Activated CD4-positive, alpha-beta memory T cell treated with anti-CD3 and anti-CD28 coated beads, Interleukin-2, amount 10 ng/mL, durations not matched to agents 7 days and 5 days (primary cell): ENCODE data around the gene KMT2B. TPM values are rescaled to one million over a fixed set of nuclear protein-coding genes. Genes with fewer than 3 reads are reported as not detected.

Experiments
- CTCF ChIA-PET: fragments of 350-600 bp; sonication (Branson Sonifier 250); formaldehyde crosslinking; loops from one replicate; lab custom pipeline; 2021; ENCODE audit warnings: antibody characterized with exemption, inconsistent platforms; lab: Charles Lee
- POLR2A ChIA-PET: fragments of 350-600 bp; sonication (Branson Sonifier 250); formaldehyde crosslinking; loops from one replicate; lab custom pipeline; 2021; ENCODE audit warnings: antibody characterized with exemption; lab: Charles Lee
- DNase-seq: peaks from one replicate; pipeline ENCODE4 v3.0.0-alpha.2; 2020
- H3K27ac Mint-ChIP-seq: one replicate; pipeline ENCODE4 v1.8.0; 2021; ENCODE audit warnings: mild to moderate bottlenecking, mixed read lengths
- H3K27me3 Mint-ChIP-seq: one replicate; pipeline ENCODE4 v1.8.0; 2021; ENCODE audit warnings: mixed read lengths
- H3K36me3 Mint-ChIP-seq: one replicate; pipeline ENCODE4 v1.8.0; 2021; ENCODE audit warnings: low read depth, mixed read lengths
- H3K4me1 Mint-ChIP-seq: one replicate; pipeline ENCODE4 v1.8.0; 2021; ENCODE audit warnings: mixed read lengths
- H3K4me3 Mint-ChIP-seq: one replicate; pipeline ENCODE4 v1.8.0; 2021; ENCODE audit warnings: mild to moderate bottlenecking, mixed read lengths
- H3K9me3 Mint-ChIP-seq: one replicate; pipeline ENCODE4 v1.8.0; 2021; ENCODE audit warnings: mixed read lengths
- total RNA-seq, 2 experiments: library from RNA; stranded (reverse); gene quantifications; one replicate each; pipeline ENCODE4 v1.2.3, GENCODE V29; 2021

KMT2B gene
- total RNA-seq, 2 experiments from 2014 or later: 57.3 to 57.5 TPM

GRCh38 chr19:35713904-35714495 is 3.8 kb upstream of the KMT2B start:
- Mint-ChIP-seq H3K4me3 (peak overlapping the region; percentile 92), H3K9me3 (no peaks in the 10 kb centered on the region), H3K36me3 (peaks cover 36% of the 10 kb centered on the region), H3K27me3 (no peaks in the 10 kb centered on the region), H3K4me1 (peaks cover 69% of the 10 kb centered on the region), H3K27ac (peak overlapping the region; percentile 99)
- CTCF ChIA-PET: interaction anchor here (1.3 to 10.3 kb wide), 5 partner anchors 12 to 34 kb away, joined by 3 to 131 read pairs (median 8); partner anchors contain the start of genes LIN37, PSENEN and U2AF1L4
- POLR2A ChIA-PET: interaction anchor here (1.0 to 6.8 kb wide), 11 partner anchors 7 to 216 kb away, joined by 3 to 160 read pairs (median 14); partner anchors contain the start of genes COX6B1, IGFLR1, LIN37 and PSENEN
- no peak for DNase-seq

- Mint-ChIP-seq H3K4me3 (peak overlapping the region; percentile 92), H3K4me1 (peaks cover 70% of the 10 kb centered on the region), H3K36me3 (peaks cover 36% of the 10 kb centered on the region), H3K27ac (peak overlapping the region; percentile 99), H3K27me3 (no peaks in the 10 kb centered on the region), H3K9me3 (no peaks in the 10 kb centered on the region)
- ChIA-PET POLR2A (interaction anchor here (0.9 to 6.8 kb wide), 7 partner anchors 11 to 165 kb away, joined by 3 to 160 read pairs (median 14); partner anchors contain the start of genes COX6B1, LIN37, PSENEN and U2AF1L4), CTCF (interaction anchor here (1.5 to 10.3 kb wide), 3 partner anchors 12 to 31 kb away, joined by 4 to 131 read pairs (median 57); partner anchors contain the start of genes PSENEN and U2AF1L4)
- peak; percentile 59 for DNase-seq
Measured at GRCh38 chr19:35714601-35715354, 3.0 kb upstream of the KMT2B start.

- ChIA-PET POLR2A (interaction anchor here (0.9 to 6.8 kb wide), 5 partner anchors 12 to 71 kb away, joined by 3 to 160 read pairs (median 46); partner anchors contain the start of genes LIN37, PSENEN, U2AF1L4 and ZBTB32), CTCF (interaction anchor here (1.0 to 10.3 kb wide), 6 partner anchors 13 to 104 kb away, joined by 3 to 131 read pairs (median 5); partner anchors contain the start of genes PSENEN and U2AF1L4)
- Mint-ChIP-seq H3K27me3 (no peaks in the 10 kb centered on the region), H3K9me3 (no peaks in the 10 kb centered on the region), H3K27ac (peak overlapping the region; percentile 99), H3K4me3 (peak overlapping the region; percentile 92), H3K36me3 (peaks cover 39% of the 10 kb centered on the region), H3K4me1 (peaks cover 69% of the 10 kb centered on the region)
- no peak for DNase-seq
Measured at GRCh38 chr19:35715355-35715809, 2.4 kb upstream of the KMT2B start.

GRCh38 chr19:35715981-35716800 is 1.6 kb upstream of the KMT2B start:
- peak; percentile 36 for DNase-seq
- peak overlapping the region; percentile 99 for H3K27ac Mint-ChIP-seq
- H3K4me1 Mint-ChIP-seq: peaks cover 61% of the 10 kb centered on the region

GRCh38 chr19:35716801-35717664 is 770 bp upstream of the KMT2B start:
- POLR2A ChIA-PET: interaction anchor here (0.9 to 6.8 kb wide), 8 partner anchors 9 to 213 kb away, joined by 3 to 160 read pairs (median 18); partner anchors contain the start of genes IGFLR1, PSENEN, U2AF1L4 and ZBTB32
- peaks cover 60% of the 10 kb centered on the region for H3K4me1 Mint-ChIP-seq
- CTCF ChIA-PET: interaction anchor here (1.2 to 10.3 kb wide), 2 partner anchors 20 to 103 kb away, joined by 4 to 131 read pairs; no protein-coding TSS in a partner anchor
- peaks cover 50% of the 10 kb centered on the region for H3K36me3 Mint-ChIP-seq
- DNase-seq: peak; percentile 97
- H3K27me3 Mint-ChIP-seq: no peaks in the 10 kb centered on the region
- H3K27ac Mint-ChIP-seq: peak overlapping the region; percentile 99
- no peaks in the 10 kb centered on the region for H3K9me3 Mint-ChIP-seq
- H3K4me3 Mint-ChIP-seq: peak overlapping the region; percentile 92

More at GRCh38 chr19:35715981-35716800, 1.6 kb upstream of the KMT2B start:
- peak overlapping the region; percentile 92 for H3K4me3 Mint-ChIP-seq
- ChIA-PET CTCF (interaction anchor here (1.0 to 10.3 kb wide), 4 partner anchors 14 to 103 kb away, joined by 3 to 131 read pairs (median 5); no protein-coding TSS in a partner anchor), POLR2A (interaction anchor here (0.9 to 6.8 kb wide), 4 partner anchors 13 to 72 kb away, joined by 3 to 160 read pairs (median 75); partner anchors contain the start of gene ZBTB32)
- H3K9me3 Mint-ChIP-seq: no peaks in the 10 kb centered on the region
- no peaks in the 10 kb centered on the region for H3K27me3 Mint-ChIP-seq
- peaks cover 42% of the 10 kb centered on the region for H3K36me3 Mint-ChIP-seq

- peak; percentile 56 for DNase-seq
- ChIA-PET POLR2A (interaction anchor here (0.9 to 5.1 kb wide), 14 partner anchors 9 to 211 kb away, joined by 3 to 45 read pairs (median 6); partner anchors contain the start of genes HAUS5, IGFLR1, LIN37 and PSENEN), CTCF (interaction anchor here (0.8 to 1.7 kb wide), 8 partner anchors 16 to 213 kb away, joined by 3 to 8 read pairs (median 4); partner anchors contain the start of genes LIN37 and PSENEN)
- H3K9me3 Mint-ChIP-seq: no peaks in the 10 kb centered on the region
- H3K27ac Mint-ChIP-seq: peak overlapping the region; percentile 92
- peak overlapping the region; percentile 95 for H3K4me3 Mint-ChIP-seq
- H3K4me1 Mint-ChIP-seq: peaks cover 46% of the 10 kb centered on the region
- no peaks in the 10 kb centered on the region for H3K27me3 Mint-ChIP-seq
- H3K36me3 Mint-ChIP-seq: peaks cover 64% of the 10 kb centered on the region
Measured at GRCh38 chr19:35718345-35719041, 690 bp downstream of the KMT2B start.

GRCh38 chr19:35719402-35720162 is 1.8 kb downstream of the KMT2B start:
- H3K36me3 Mint-ChIP-seq: peaks cover 62% of the 10 kb centered on the region
- ChIA-PET POLR2A (interaction anchor here (0.9 to 5.1 kb wide), 16 partner anchors 8 to 107 kb away, joined by 3 to 45 read pairs (median 6); partner anchors contain the start of genes HAUS5, IGFLR1, LIN37 and PSENEN), CTCF (interaction anchor here (1.1 to 1.7 kb wide), 6 partner anchors 21 to 212 kb away, joined by 3 to 8 read pairs (median 6); partner anchors contain the start of genes LIN37 and PSENEN)
- no peaks in the 10 kb centered on the region for H3K27me3 Mint-ChIP-seq
- H3K4me3 Mint-ChIP-seq: peak overlapping the region; percentile 95
- peaks cover 35% of the 10 kb centered on the region for H3K4me1 Mint-ChIP-seq
- DNase-seq: no peak
- peak overlapping the region; percentile 92 for H3K27ac Mint-ChIP-seq
- H3K9me3 Mint-ChIP-seq: no peaks in the 10 kb centered on the region

- peaks cover 62% of the 10 kb centered on the region for H3K36me3 Mint-ChIP-seq
- DNase-seq: no peak
- H3K9me3 Mint-ChIP-seq: no peaks in the 10 kb centered on the region
- POLR2A ChIA-PET: interaction anchor here (0.9 to 5.1 kb wide), 8 partner anchors 8 to 99 kb away, joined by 3 to 45 read pairs (median 4); partner anchors contain the start of genes IGFLR1, PSENEN and U2AF1L4
- H3K27ac Mint-ChIP-seq: peak overlapping the region; percentile 1
- H3K4me1 Mint-ChIP-seq: peaks cover 30% of the 10 kb centered on the region
- H3K4me3 Mint-ChIP-seq: no peak overlapping the region
- no peaks in the 10 kb centered on the region for H3K27me3 Mint-ChIP-seq
- CTCF ChIA-PET: interaction anchor here (1.3 kb wide), 1 partner anchor 20 kb away, joined by 5 read pairs; no protein-coding TSS in a partner anchor
Measured at GRCh38 chr19:35720163-35720524, 2.3 kb downstream of the KMT2B start.

GRCh38 chr19:35720648-35721047 is 2.8 kb downstream of the KMT2B start:
- DNase-seq: no peak
- Mint-ChIP-seq H3K4me3 (no peak overlapping the region), H3K27ac (no peak overlapping the region), H3K4me1 (peaks cover 30% of the 10 kb centered on the region), H3K9me3 (no peaks in the 10 kb centered on the region), H3K36me3 (peaks cover 64% of the 10 kb centered on the region), H3K27me3 (no peaks in the 10 kb centered on the region)
- ChIA-PET CTCF (interaction anchor here (1.3 kb wide), 1 partner anchor 20 kb away, joined by 5 read pairs; no protein-coding TSS in a partner anchor), POLR2A (interaction anchor here (0.9 to 5.1 kb wide), 7 partner anchors 7 to 99 kb away, joined by 3 to 45 read pairs (median 4); partner anchors contain the start of genes IGFLR1, PSENEN and U2AF1L4)
